Thymus (tissue), 11 donors: ENCODE data around the gene BSPRY. TPM values are rescaled to one million over a fixed set of nuclear protein-coding genes. Genes with fewer than 3 reads are reported as not detected.
A peak's percentile ranks its signal among the peaks of the same experiment; 100 is the strongest.
"Not testable (repeated sequence)": the region's sequence is repeated elsewhere in the genome, so short reads cannot be mapped to it uniquely, and the experiment has no call there.

Source experiments
- DNase-seq, 9 donors: peaks; one replicate each; pipeline ENCODE4 v3.0.0-alpha.2; 2013; ENCODE audit warnings: low spot score in 9 of 9, low read depth in 6 of 9, missing footprints in 1 of 9
- H3K27ac ChIP-seq, 2 donors: one replicate each; pipeline ENCODE4 v1.5.1; 2013; ENCODE audit warnings: control low read depth in 1 of 2, low read depth in 1 of 2, low read length in 1 of 2, mild to moderate bottlenecking in 1 of 2, moderate library complexity in 1 of 2
- H3K27me3 ChIP-seq, 2 donors: one replicate each; pipeline ENCODE4 v1.5.1; 2013; ENCODE audit warnings: low read length in 1 of 2; ENCODE audit not compliant: control insufficient read depth in 2 of 2, insufficient read depth in 1 of 2
- H3K36me3 ChIP-seq, 2 donors: one replicate each; pipeline ENCODE4 v1.5.1; 2013; ENCODE audit warnings: low read length in 1 of 2, mild to moderate bottlenecking in 1 of 2, moderate library complexity in 1 of 2; ENCODE audit not compliant: control insufficient read depth in 2 of 2, insufficient read depth in 2 of 2
- H3K4me1 ChIP-seq, 2 donors: one replicate each; pipeline ENCODE4 v1.5.1; 2013; ENCODE audit warnings: low read length in 2 of 2; ENCODE audit not compliant: control insufficient read depth in 2 of 2, insufficient read depth in 2 of 2
- H3K4me3 ChIP-seq, 2 donors: one replicate each; pipeline ENCODE4 v1.5.1; 2013; ENCODE audit warnings: low read length in 2 of 2, control low read depth in 1 of 2, mild to moderate bottlenecking in 1 of 2
- H3K9me3 ChIP-seq, 2 donors: one replicate each; pipeline ENCODE4 v1.5.1; 2013; ENCODE audit warnings: low read length in 1 of 2, mild to moderate bottlenecking in 1 of 2; ENCODE audit not compliant: control insufficient read depth in 2 of 2, insufficient read depth in 1 of 2
- WGBS: extraction: QIAGEN DNeasy Blood & Tissue Kit; methylation state at CpG from one replicate; pipeline ENCODE4 v1.1.7; 2013; 5-methylcytosine and 5-hydroxymethylcytosine counted together
- polyA plus RNA-seq: library from polyadenylated mRNA; stranded (reverse); fragments of 200-250 nt; gene quantifications from one replicate; pipeline ENCODE4 v1.2.3, GENCODE V29; 2013
- total RNA-seq: library from RNA; stranded (reverse); fragments of 120-200 nt; gene quantifications from one replicate; pipeline ENCODE4 v1.2.4, GENCODE V29; 2013
- donor health status: healthy.

Gene BSPRY
- total and polyA plus RNA-seq, 2 donors: 2.3 to 6.1 TPM

GRCh38 chr9:113406353-113406752 lies 57.0 kb downstream of the BSPRY start:
- not testable (repeated sequence) for H3K4me3 ChIP-seq, H3K9me3 ChIP-seq, DNase-seq, H3K27ac ChIP-seq, H3K27me3 ChIP-seq
- Histone ChIP-seq H3K4me1 (peaks cover 10 to 16% of the 10 kb centered on the region in 2 donors), H3K36me3 (peaks cover 14 to 15% of the 10 kb centered on the region in 2 donors)
- 91% methylated on average over 9 of the region's 9 CpGs for WGBS

GRCh38 chr9:113406873-113407511 lies 57.7 kb downstream of the BSPRY start:
- not testable (repeated sequence) for H3K27ac ChIP-seq, H3K9me3 ChIP-seq, H3K27me3 ChIP-seq, H3K4me3 ChIP-seq
- peaks cover 14 to 15% of the 10 kb centered on the region in 2 donors for H3K36me3 ChIP-seq
- WGBS: 60% methylated on average over 7 of the region's 7 CpGs
- DNase-seq: peak in 7 of 9 donors; percentile 30 to 76 (median 50)
- H3K4me1 ChIP-seq: peaks cover 7 to 16% of the 10 kb centered on the region in 2 donors

- Histone ChIP-seq H3K9me3 (no peaks in the 10 kb centered on the region), H3K4me3 (peak overlapping the region; percentile 83 to 92), H3K36me3 (peaks cover 14 to 15% of the 10 kb centered on the region in 2 donors), H3K27me3 (no peaks in the 10 kb centered on the region), H3K4me1 (peaks cover 7 to 17% of the 10 kb centered on the region in 2 donors), H3K27ac (peak overlapping the region; percentile 96 to 99)
- 57% methylated on average over 10 of the region's 10 CpGs for WGBS
- no peak for DNase-seq
These were observed 60.1 kb downstream of the BSPRY start for GRCh38 chr9:113409481-113409880.

GRCh38 chr9:113409883-113410206 lies 60.5 kb downstream of the BSPRY start:
- WGBS: under 1% methylated on average over 20 of the region's 20 CpGs
- no peak for DNase-seq

GRCh38 chr9:113410207-113410864 lies 61.0 kb downstream of the BSPRY start, which contains the start of the genes C9orf43 and POLE3:
Gene C9orf43 (plus strand): TSS chr9:113410747. CDS start chr9:113413494, 2,747 bp downstream.
Gene POLE3 (minus strand): TSS chr9:113410675. CDS start chr9:113410293, 382 bp downstream.
- Histone ChIP-seq H3K36me3 (peaks cover 14 to 15% of the 10 kb centered on the region in 2 donors), H3K4me1 (peaks cover 7 to 17% of the 10 kb centered on the region in 2 donors), H3K9me3 (no peaks in the 10 kb centered on the region), H3K27me3 (no peaks in the 10 kb centered on the region), H3K4me3 (peak within 1 kb of the TSS; percentile 83 to 92), H3K27ac (peak within 1 kb of the TSS; percentile 96 to 99)
- WGBS: under 1% methylated on average over 61 of the region's 61 CpGs
- peak; percentile 88 to 98 (median 94) for DNase-seq

More at GRCh38 chr9:113409883-113410206, 60.5 kb downstream of the BSPRY start:
- H3K36me3 ChIP-seq: peaks cover 14 to 15% of the 10 kb centered on the region in 2 donors
- H3K4me1 ChIP-seq: peaks cover 7 to 17% of the 10 kb centered on the region in 2 donors
- peak overlapping the region; percentile 83 to 92 for H3K4me3 ChIP-seq
- no peaks in the 10 kb centered on the region for H3K9me3 ChIP-seq
- peak overlapping the region; percentile 96 to 99 for H3K27ac ChIP-seq
- no peaks in the 10 kb centered on the region for H3K27me3 ChIP-seq

- no peaks in the 10 kb centered on the region for H3K36me3 ChIP-seq
- no peak overlapping the region for H3K4me3 ChIP-seq
- H3K27ac ChIP-seq: peak overlapping the region in 1 of 2 donors; percentile 33
- DNase-seq: no peak
- H3K27me3 ChIP-seq: no peaks in the 10 kb centered on the region
- H3K9me3 ChIP-seq: no peaks in the 10 kb centered on the region
- H3K4me1 ChIP-seq: peaks cover 2 to 7% of the 10 kb centered on the region in 2 donors
- WGBS: 80% methylated on average over 3 of the region's 3 CpGs
These were observed 66.9 kb downstream of the BSPRY start for GRCh38 chr9:113416149-113416721.

- Histone ChIP-seq H3K4me3 (no peak overlapping the region), H3K27me3 (no peaks in the 10 kb centered on the region), H3K9me3 (no peaks in the 10 kb centered on the region), H3K36me3 (no peaks in the 10 kb centered on the region), H3K27ac (no peak overlapping the region), H3K4me1 (no peaks in the 10 kb centered on the region)
- 97% methylated on average over 4 of the region's 4 CpGs for WGBS
- no peak for DNase-seq
These were observed 68.0 kb downstream of the BSPRY start for GRCh38 chr9:113417370-113417769.
